WTC11 (cell line): Measurements from ENCODE around the gene MED8. TPM values are rescaled to one million over a fixed set of nuclear protein-coding genes. Genes with fewer than 3 reads are reported as not detected.

Source experiments
- CDX4 ChIP-seq: fragments of 250-450 bp; sonication (Bioruptor Pico); IDR thresholded peaks from 2 replicates; pipeline ENCODE4 v1.9.0; 2021; ENCODE audit warnings: moderate library complexity, mild to moderate bottlenecking, inconsistent platforms, borderline replicate concordance
- E2F1 ChIP-seq: sonication (generic); formaldehyde crosslinking; IDR thresholded peaks from 2 replicates; pipeline ENCODE4 v1.8.0; 2022; ENCODE audit warnings: mild to moderate bottlenecking, missing genetic modification reagents
- ELF4 ChIP-seq: sonication (generic); formaldehyde crosslinking; IDR thresholded peaks from 2 replicates; pipeline ENCODE4 v1.8.1; 2022; ENCODE audit warnings: low read depth, mild to moderate bottlenecking, moderate library complexity, missing genetic modification reagents
- GABPB1 ChIP-seq: sonication (generic); formaldehyde crosslinking; IDR thresholded peaks from 2 replicates; pipeline ENCODE4 v1.8.1; 2023; ENCODE audit warnings: mild to moderate bottlenecking, missing genetic modification reagents
- GTF2I ChIP-seq: fragments of 250-450 bp; sonication (Bioruptor Pico); conservative IDR thresholded peaks from 2 replicates; pipeline ENCODE4 v1.4.0; 2021; ENCODE audit warnings: mild to moderate bottlenecking
- HMGA2 ChIP-seq: fragments of 250-450 bp; sonication (Bioruptor Pico); IDR thresholded peaks from 2 replicates; pipeline ENCODE4 v1.4.0; 2021; ENCODE audit warnings: mild to moderate bottlenecking, moderate library complexity
- HMGXB4 ChIP-seq: sonication (generic); formaldehyde crosslinking; IDR thresholded peaks from 2 replicates; pipeline ENCODE4 v1.8.1; 2023; ENCODE audit warnings: mild to moderate bottlenecking, moderate library complexity, missing genetic modification reagents
- JUN ChIP-seq: sonication (generic); formaldehyde crosslinking; IDR thresholded peaks from 2 replicates; pipeline ENCODE4 v1.8.0; 2023; ENCODE audit warnings: mild to moderate bottlenecking, missing genetic modification reagents
- MXD4 ChIP-seq: fragments of 250-450 bp; sonication (Bioruptor Pico); IDR thresholded peaks from 2 replicates; pipeline ENCODE4 v1.8.0; 2021; ENCODE audit warnings: mild to moderate bottlenecking, moderate library complexity, borderline replicate concordance
- MYBL2 ChIP-seq: sonication (generic); formaldehyde crosslinking; IDR thresholded peaks from 2 replicates; pipeline ENCODE4 v1.8.1; 2023; ENCODE audit warnings: mild to moderate bottlenecking, moderate library complexity, missing genetic modification reagents
- NFATC4 ChIP-seq: fragments of 250-450 bp; sonication (Bioruptor Pico); IDR thresholded peaks from 2 replicates; pipeline ENCODE4 v1.9.0; 2021; ENCODE audit warnings: mild to moderate bottlenecking
- SMAD4 ChIP-seq: sonication (generic); formaldehyde crosslinking; IDR thresholded peaks from 2 replicates; pipeline ENCODE4 v1.8.0; 2022; ENCODE audit warnings: mild to moderate bottlenecking, missing genetic modification reagents
- SP1 ChIP-seq: sonication (generic); formaldehyde crosslinking; conservative IDR thresholded peaks from 2 replicates; pipeline ENCODE4 v1.8.1; 2022; ENCODE audit warnings: missing genetic modification reagents
- TCF7 ChIP-seq: sonication (generic); formaldehyde crosslinking; IDR thresholded peaks from 2 replicates; pipeline ENCODE4 v1.8.0; 2022; ENCODE audit warnings: mild to moderate bottlenecking, low read depth, missing genetic modification reagents, moderate library complexity
- TEAD4 ChIP-seq: sonication (generic); formaldehyde crosslinking; IDR thresholded peaks from 2 replicates; pipeline ENCODE4 v1.8.0; 2022; ENCODE audit warnings: mild to moderate bottlenecking, missing genetic modification reagents
- USF1 ChIP-seq: sonication (generic); formaldehyde crosslinking; IDR thresholded peaks from 2 replicates; pipeline ENCODE4 v1.8.0; 2022; ENCODE audit warnings: mild to moderate bottlenecking, missing genetic modification reagents
- ZNF121 ChIP-seq: sonication (generic); formaldehyde crosslinking; IDR thresholded peaks from 2 replicates; pipeline ENCODE4 v1.8.0; 2023; ENCODE audit warnings: missing genetic modification reagents
- ZNF396 ChIP-seq: fragments of 250-450 bp; sonication (Bioruptor Pico); IDR thresholded peaks from 2 replicates; pipeline ENCODE4 v1.8.0; 2021; ENCODE audit warnings: mild to moderate bottlenecking, moderate library complexity, borderline replicate concordance
- ZNF423 ChIP-seq: fragments of 250-450 bp; sonication (Bioruptor Pico); IDR thresholded peaks from 2 replicates; pipeline ENCODE4 v2.1.2; 2022; ENCODE audit warnings: mild to moderate bottlenecking, moderate library complexity
- ZNF532 ChIP-seq: fragments of 250-450 bp; sonication (Bioruptor Pico); IDR thresholded peaks from 2 replicates; pipeline ENCODE4 v1.9.0; 2021; ENCODE audit warnings: mild to moderate bottlenecking, borderline replicate concordance
- ZSCAN18 ChIP-seq: fragments of 250-450 bp; sonication (Bioruptor Pico); IDR thresholded peaks from 2 replicates; pipeline ENCODE4 v2.1.2; 2022; ENCODE audit warnings: mild to moderate bottlenecking, moderate library complexity
- total RNA-seq: library from RNA; stranded (reverse); gene quantifications from 3 replicates; pipeline ENCODE4 v1.2.3, GENCODE V29; 2021
- TF ChIP-seq, protein P1 (sequence below): sonication (generic); formaldehyde crosslinking; IDR thresholded peaks from 2 replicates; pipeline ENCODE4 v1.8.0; 2023; ENCODE audit warnings: missing genetic modification reagents, mild to moderate bottlenecking, borderline replicate concordance
- TF ChIP-seq, protein P2 (sequence below): sonication (generic); formaldehyde crosslinking; IDR thresholded peaks from 2 replicates; pipeline ENCODE4 v1.8.1; 2023; ENCODE audit warnings: mild to moderate bottlenecking, missing genetic modification reagents, moderate library complexity

The MED8 gene
- total RNA-seq, 1 experiment from 2014 or later: 17.7 TPM

DNA sequence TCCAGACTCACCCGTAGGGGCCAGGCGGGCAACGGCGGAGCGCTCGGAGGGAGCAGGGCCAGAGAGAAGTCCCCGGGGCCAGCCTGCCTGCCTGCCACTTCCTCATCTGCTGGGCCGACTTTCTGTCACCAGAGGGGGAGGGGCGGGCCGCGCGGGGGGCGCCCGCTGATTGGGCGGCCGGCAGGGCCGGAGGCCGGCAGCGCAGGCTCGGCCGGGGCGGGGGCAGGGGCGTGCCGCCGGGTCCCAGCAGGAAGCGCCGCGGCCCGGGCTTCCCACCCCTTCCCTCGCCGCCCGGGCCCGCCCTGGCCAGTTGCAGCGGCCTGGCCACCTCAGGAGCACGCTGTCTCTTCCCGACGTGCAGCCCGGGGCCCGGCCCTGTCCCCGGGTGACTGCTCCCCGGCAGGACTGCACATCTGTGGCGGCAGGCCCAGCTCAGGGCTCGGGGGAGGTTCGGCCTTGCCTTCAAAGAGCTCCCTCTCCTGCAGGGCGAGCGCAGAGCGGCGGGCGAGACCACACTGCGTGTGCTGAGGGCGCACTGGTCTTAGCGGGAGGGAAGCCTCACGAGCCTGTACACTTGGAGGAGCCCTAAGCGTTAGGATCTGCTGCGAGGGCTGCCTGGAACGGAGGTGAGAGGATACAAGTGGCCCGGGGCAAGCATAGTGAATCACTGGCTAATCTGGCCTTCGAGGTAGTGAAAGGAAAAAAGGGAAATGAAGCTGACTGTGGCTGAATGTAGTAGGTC, 21.5 kb downstream of the MED8 start, which contains the start of gene ELOVL1 (continued):
- no peak for TF ChIP-seq ELF4 (CRISPR knock-in tag)
- TF ChIP-seq TEAD4 (CRISPR knock-in tag): no peak
- peak; percentile 78; the same call in 1 of the 2 replicates for TF ChIP-seq SP1 (CRISPR knock-in tag)
- no peak for TF ChIP-seq TCF7 (CRISPR knock-in tag)
- TF ChIP-seq HMGXB4 (CRISPR knock-in tag): peak; percentile 85
- 0 out of 2 replicates have a peak, but pooled peaks have one; percentile 30 for TF ChIP-seq E2F1 (CRISPR knock-in tag)
- TF ChIP-seq MYBL2: peak; percentile 80; the same call in 1 of the 2 replicates
- 0 out of 2 replicates have a peak, but pooled peaks have one; percentile 16 for TF ChIP-seq GTF2I
- TF ChIP-seq SMAD4 (CRISPR knock-in tag): no peak
- no peak; the same call in 1 of the 2 replicates for TF ChIP-seq GABPB1 (CRISPR knock-in tag)
- TF ChIP-seq JUN (CRISPR knock-in tag): peak; percentile 76; the same call in 1 of the 2 replicates
- TF ChIP-seq ZNF396: no peak
- no peak for TF ChIP-seq NFATC4 (CRISPR knock-in tag)
- no peak; the same call in 1 of the 2 replicates for TF ChIP-seq USF1 (CRISPR knock-in tag)
- no peak for TF ChIP-seq ZNF532 (CRISPR knock-in tag)
- TF ChIP-seq, protein P1, sequence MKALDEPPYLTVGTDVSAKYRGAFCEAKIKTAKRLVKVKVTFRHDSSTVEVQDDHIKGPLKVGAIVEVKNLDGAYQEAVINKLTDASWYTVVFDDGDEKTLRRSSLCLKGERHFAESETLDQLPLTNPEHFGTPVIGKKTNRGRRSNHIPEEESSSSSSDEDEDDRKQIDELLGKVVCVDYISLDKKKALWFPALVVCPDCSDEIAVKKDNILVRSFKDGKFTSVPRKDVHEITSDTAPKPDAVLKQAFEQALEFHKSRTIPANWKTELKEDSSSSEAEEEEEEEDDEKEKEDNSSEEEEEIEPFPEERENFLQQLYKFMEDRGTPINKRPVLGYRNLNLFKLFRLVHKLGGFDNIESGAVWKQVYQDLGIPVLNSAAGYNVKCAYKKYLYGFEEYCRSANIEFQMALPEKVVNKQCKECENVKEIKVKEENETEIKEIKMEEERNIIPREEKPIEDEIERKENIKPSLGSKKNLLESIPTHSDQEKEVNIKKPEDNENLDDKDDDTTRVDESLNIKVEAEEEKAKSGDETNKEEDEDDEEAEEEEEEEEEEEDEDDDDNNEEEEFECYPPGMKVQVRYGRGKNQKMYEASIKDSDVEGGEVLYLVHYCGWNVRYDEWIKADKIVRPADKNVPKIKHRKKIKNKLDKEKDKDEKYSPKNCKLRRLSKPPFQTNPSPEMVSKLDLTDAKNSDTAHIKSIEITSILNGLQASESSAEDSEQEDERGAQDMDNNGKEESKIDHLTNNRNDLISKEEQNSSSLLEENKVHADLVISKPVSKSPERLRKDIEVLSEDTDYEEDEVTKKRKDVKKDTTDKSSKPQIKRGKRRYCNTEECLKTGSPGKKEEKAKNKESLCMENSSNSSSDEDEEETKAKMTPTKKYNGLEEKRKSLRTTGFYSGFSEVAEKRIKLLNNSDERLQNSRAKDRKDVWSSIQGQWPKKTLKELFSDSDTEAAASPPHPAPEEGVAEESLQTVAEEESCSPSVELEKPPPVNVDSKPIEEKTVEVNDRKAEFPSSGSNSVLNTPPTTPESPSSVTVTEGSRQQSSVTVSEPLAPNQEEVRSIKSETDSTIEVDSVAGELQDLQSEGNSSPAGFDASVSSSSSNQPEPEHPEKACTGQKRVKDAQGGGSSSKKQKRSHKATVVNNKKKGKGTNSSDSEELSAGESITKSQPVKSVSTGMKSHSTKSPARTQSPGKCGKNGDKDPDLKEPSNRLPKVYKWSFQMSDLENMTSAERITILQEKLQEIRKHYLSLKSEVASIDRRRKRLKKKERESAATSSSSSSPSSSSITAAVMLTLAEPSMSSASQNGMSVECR: peak; percentile 69; the same call in 1 of the 2 replicates
- TF ChIP-seq, protein P2, sequence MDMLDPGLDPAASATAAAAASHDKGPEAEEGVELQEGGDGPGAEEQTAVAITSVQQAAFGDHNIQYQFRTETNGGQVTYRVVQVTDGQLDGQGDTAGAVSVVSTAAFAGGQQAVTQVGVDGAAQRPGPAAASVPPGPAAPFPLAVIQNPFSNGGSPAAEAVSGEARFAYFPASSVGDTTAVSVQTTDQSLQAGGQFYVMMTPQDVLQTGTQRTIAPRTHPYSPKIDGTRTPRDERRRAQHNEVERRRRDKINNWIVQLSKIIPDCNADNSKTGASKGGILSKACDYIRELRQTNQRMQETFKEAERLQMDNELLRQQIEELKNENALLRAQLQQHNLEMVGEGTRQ (CRISPR knock-in tag): no peak
- no peak for TF ChIP-seq HMGA2 (CRISPR knock-in tag)
- no peak for TF ChIP-seq CDX4 (CRISPR knock-in tag)
- TF ChIP-seq MXD4 (CRISPR knock-in tag): no peak
- no peak for TF ChIP-seq ZNF423 (CRISPR knock-in tag)
- TF ChIP-seq ZSCAN18 (CRISPR knock-in tag): no peak
- TF ChIP-seq ZNF121 (CRISPR knock-in tag): no peak
